ENCODE measurements around the gene TPGS2.

DNA sequence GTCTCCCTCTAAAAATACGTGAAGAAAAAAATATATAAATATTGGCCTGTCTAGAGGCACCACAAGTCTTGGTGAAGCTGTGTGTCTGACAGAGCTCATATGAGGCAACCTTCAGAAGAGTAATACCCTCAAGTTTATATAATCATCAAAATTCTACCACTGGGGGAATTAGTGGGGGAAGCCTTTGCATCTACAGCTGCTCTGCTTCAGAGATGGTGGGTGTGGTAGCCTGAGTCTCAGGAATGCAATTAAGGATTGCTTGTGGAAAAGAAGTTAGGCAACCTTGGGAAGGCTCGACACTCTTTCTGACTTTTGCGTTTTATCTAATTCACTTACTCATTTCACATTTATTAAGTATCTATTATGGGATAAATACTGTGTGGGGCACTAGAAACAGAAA is 17.4 kb downstream of the TPGS2 start:
- TF ChIP-seq, protein P1, sequence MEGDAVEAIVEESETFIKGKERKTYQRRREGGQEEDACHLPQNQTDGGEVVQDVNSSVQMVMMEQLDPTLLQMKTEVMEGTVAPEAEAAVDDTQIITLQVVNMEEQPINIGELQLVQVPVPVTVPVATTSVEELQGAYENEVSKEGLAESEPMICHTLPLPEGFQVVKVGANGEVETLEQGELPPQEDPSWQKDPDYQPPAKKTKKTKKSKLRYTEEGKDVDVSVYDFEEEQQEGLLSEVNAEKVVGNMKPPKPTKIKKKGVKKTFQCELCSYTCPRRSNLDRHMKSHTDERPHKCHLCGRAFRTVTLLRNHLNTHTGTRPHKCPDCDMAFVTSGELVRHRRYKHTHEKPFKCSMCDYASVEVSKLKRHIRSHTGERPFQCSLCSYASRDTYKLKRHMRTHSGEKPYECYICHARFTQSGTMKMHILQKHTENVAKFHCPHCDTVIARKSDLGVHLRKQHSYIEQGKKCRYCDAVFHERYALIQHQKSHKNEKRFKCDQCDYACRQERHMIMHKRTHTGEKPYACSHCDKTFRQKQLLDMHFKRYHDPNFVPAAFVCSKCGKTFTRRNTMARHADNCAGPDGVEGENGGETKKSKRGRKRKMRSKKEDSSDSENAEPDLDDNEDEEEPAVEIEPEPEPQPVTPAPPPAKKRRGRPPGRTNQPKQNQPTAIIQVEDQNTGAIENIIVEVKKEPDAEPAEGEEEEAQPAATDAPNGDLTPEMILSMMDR (conservative IDR thresholded peaks at IDR 0.05; ENCODE audit: low read length), result no peak
- TF ChIP-seq EZH2phosphoT487 (IDR thresholded peaks at IDR 0.05; ENCODE audit: borderline replicate concordance, low read depth, low read length), result no peak

All from OCI-LY7 (cell line).